GM21825 (cell line): ENCODE data around the gene SDR39U1.
A peak's percentile ranks its signal among the peaks of the same experiment; 100 is the strongest.

Experiments
- ATAC-seq: cut with Tn5 transposase; IDR thresholded peaks from one replicate; pipeline ENCODE4 v1.9.1; 2021; ENCODE audit warnings: mild to moderate bottlenecking, moderate library complexity; ENCODE audit not compliant: unreplicated experiment

The SDR39U1 gene

GRCh38 chr14:24430143-24430681, 12.4 kb downstream of the SDR39U1 start:
- peak; percentile 48 for ATAC-seq

GRCh38 chr14:24429395-24430142, 13.0 kb downstream of the SDR39U1 start, which contains the start of the genes CBLN3 and KHNYN:
TSS of gene CBLN3 (minus strand) at chr14:24429668. CDS start at chr14:24429054, 614 bp downstream.
TSS of gene KHNYN (plus strand) at chr14:24429954. CDS start at chr14:24430731, 777 bp downstream.
- peak; percentile 82 for ATAC-seq

GRCh38 chr14:24428628-24429394, 13.8 kb downstream of the SDR39U1 start:
- ATAC-seq = no peak

GRCh38 chr14:24427537-24428508, 14.8 kb downstream of the SDR39U1 start:
- ATAC-seq = no peak

GRCh38 chr14:24426912-24427536, 15.6 kb downstream of the SDR39U1 start:
- no peak for ATAC-seq

- no peak for ATAC-seq
Measured at GRCh38 chr14:24426150-24426911, 16.2 kb downstream of the SDR39U1 start.

- no peak for ATAC-seq
Measured at GRCh38 chr14:24425704-24426103, 16.9 kb downstream of the SDR39U1 start.

GRCh38 chr14:24422694-24423601, 19.6 kb downstream of the SDR39U1 start:
- ATAC-seq = no peak

GRCh38 chr14:24422261-24422660, 20.3 kb downstream of the SDR39U1 start:
- ATAC-seq = no peak

GRCh38 chr14:24418492-24418873, 24.1 kb downstream of the SDR39U1 start:
- ATAC-seq = no peak

- no peak for ATAC-seq
Measured at GRCh38 chr14:24417832-24418491, 24.6 kb downstream of the SDR39U1 start.

GRCh38 chr14:24416932-24417619, 25.5 kb downstream of the SDR39U1 start:
- ATAC-seq = no peak

GRCh38 chr14:24416254-24416931, 26.2 kb downstream of the SDR39U1 start:
- ATAC-seq = no peak

- no peak for ATAC-seq
Measured at GRCh38 chr14:24415421-24416253, 26.9 kb downstream of the SDR39U1 start.

- ATAC-seq = no peak
Measured at GRCh38 chr14:24414732-24415420, 27.7 kb downstream of the SDR39U1 start.
